RWPE1 (cell line): ENCODE measurements around the gene DBNDD1.

ENCODE experiments used
- CTCF ChIA-PET: fragments of 350-600 bp; sonication (Branson Sonifier 250); formaldehyde crosslinking; extraction: SDS; loops from one replicate; lab custom pipeline; 2021; lab: Yijun Ruan, JAX
- POLR2A ChIA-PET: fragments of 400-600 bp; formaldehyde crosslinking; extraction: SDS; loops from one replicate; lab custom pipeline; 2020; ENCODE audit warnings: antibody characterized with exemption; ENCODE audit not compliant: low non-redundant PET; lab: Yijun Ruan, JAX
- DNase-seq: peaks from one replicate; pipeline ENCODE4 v3.0.0; 2012; ENCODE audit warnings: low spot score
- H3K27ac ChIP-seq: fragments of 450-650 bp; 2 replicates; pipeline ENCODE4 v1.5.1; 2017
- CTCF ChIP-seq: fragments of 450-650 bp; conservative IDR thresholded peaks from 2 replicates; pipeline ENCODE4 v1.5.1; 2017; ENCODE audit warnings: low read depth, mild to moderate bottlenecking

The DBNDD1 gene

GRCh38 chr16:89958596-89958995 lies 60.7 kb downstream of the DBNDD1 start:
- H3K27ac ChIP-seq: no peak overlapping the region
- DNase-seq: no peak
- ChIA-PET POLR2A (no interaction called here), CTCF (no interaction called here)
- no peak for TF ChIP-seq CTCF

DNA sequence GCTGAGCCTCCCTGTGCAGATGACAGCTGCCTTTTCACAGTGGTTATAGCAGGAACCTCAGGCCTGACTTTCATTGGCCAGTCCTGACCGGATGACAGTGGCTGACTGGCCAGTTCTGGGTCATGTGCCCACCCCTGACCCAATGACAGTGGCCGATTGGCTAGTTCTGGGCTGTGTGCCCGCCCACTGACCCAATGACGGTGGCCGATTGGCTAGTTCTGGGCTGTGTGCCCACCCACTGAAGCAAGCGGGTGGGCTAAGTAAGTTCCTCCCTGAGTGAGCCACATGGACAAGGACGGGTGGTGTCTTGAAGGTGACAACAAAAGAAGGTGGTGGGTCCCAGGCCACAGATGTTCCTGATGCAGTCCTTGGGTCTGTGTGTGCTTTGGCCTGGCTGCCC lies 61.2 kb downstream of the DBNDD1 start:
- ChIA-PET CTCF (no interaction called here), POLR2A (no interaction called here)
- no peak for TF ChIP-seq CTCF
- peak; percentile 38 for DNase-seq
- H3K27ac ChIP-seq: peak overlapping the region; percentile 9

GRCh38 chr16:89957216-89957785 lies 62.0 kb downstream of the DBNDD1 start:
- CTCF ChIA-PET: no interaction called here
- TF ChIP-seq CTCF: no peak
- peak overlapping the region; percentile 9 for H3K27ac ChIP-seq
- POLR2A ChIA-PET: no interaction called here
- DNase-seq: no peak

GRCh38 chr16:89956505-89957215 lies 62.6 kb downstream of the DBNDD1 start:
- ChIA-PET CTCF (no interaction called here), POLR2A (no interaction called here)
- H3K27ac ChIP-seq: peak overlapping the region; percentile 9; the same call in 1 of the 2 replicates
- no peak for DNase-seq
- TF ChIP-seq CTCF: no peak

DNA sequence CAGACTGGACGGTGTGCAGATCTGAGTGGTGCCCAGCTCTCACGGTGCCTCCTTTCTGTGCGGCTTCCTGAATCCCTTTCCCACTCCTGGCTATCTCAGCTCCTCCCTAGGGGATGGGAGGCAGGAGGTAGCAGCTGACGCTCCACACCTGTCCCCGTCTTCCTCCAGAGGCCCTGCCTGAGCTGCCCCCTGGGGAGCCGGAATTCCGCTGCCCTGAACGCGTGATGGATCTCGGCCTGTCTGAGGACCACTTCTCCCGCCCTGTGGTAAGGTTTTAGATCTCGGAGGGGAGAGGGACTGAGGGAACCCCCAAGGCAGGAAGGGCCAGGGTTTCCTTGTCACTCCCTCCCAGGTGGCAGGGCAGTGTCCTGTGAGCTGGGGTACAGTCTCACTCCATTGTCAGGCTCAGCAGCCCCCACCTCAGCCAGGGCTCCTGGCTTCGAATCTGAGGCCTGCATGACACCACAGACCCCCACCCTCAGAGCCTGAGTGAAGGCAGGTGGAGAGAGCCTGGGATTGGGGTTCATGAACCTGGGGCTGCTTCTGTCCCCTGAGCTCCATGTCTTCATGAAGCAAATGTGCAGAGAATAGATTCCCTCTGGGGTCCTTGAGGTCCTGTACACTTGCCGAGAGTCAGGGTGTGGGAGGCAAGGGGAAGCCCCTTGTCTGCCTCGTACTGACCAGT lies 64.1 kb downstream of the DBNDD1 start:
- DNase-seq: no peak
- TF ChIP-seq CTCF: no peak
- no peak overlapping the region for H3K27ac ChIP-seq
- ChIA-PET POLR2A (no interaction called here), CTCF (interaction anchor here (0.6 kb wide), 1 partner anchor 162 kb away, joined by 4 read pairs; no protein-coding TSS in a partner anchor)
